HUDEP-2 (cell line): ENCODE data around the gene BRINP3.
"Not testable (repeated sequence)": the region's sequence is repeated elsewhere in the genome, so short reads cannot be mapped to it uniquely, and the experiment has no call there.

Source experiments
- DNase-seq, 76 experiments: peaks; one replicate each; lab custom pipeline; 2025; ENCODE audit not compliant: unreplicated experiment in 76 of 76; lab: John Stamatoyannopoulos, UW

The BRINP3 gene

DNA sequence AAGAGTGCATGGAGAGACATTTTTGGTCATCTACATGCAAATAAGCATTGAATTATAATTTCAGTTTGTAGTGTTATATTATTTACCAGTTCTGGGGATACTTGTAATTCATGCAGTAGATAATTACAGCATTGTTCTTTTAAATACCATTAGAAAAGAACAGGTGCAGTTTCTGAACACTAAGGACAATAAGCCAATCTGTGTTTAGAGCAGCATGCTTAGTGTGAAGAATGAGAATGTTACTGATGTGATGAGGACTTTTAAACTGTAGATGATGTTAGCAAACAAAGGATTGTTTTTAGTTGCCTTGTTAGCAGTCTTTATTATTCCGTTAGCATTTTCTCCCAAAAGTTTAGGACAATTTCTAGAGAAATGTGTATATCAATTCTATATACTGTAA lies 348.3 kb downstream of the BRINP3 start:
- DNase-seq = no peak

DNA sequence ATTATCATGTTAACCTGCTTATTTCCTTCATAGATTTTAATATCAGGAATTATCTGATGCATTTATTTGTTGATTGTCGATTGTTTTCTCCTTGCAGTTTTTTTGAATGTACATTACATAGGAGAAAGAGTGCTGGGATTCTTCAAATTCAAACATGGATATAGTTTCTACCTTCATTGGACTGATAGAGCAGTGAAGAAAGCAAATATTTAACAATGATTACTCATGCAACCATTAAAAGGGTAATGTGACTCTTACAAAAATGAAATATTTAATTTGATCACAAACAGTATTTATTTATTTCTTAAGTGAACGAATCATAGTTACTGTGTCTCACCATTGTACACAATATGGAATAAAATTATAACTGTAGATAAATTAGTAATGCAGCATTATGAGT lies 350.9 kb downstream of the BRINP3 start:
- DNase-seq = no peak

DNA sequence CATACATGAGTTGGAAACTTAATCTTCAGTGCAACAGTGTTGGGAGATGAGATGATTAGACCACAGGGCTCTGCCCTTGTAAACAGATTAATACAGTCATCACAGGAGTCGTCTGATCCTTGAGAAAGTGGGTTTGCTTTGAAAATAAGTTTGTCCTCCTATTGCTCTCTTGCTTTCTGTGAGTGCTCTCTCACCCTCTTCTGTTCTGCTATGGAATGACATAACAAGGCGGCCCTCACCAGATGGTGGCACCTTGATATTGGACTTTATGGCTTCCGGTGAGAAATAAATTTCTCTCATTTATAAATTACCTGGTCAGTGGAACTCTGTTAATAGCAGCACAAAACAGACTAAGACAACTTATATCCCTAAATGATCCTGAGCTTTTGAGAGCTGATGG lies 353.6 kb downstream of the BRINP3 start:
- peak in 4 of 76 experiments; percentile 4 to 23 (median 10) for DNase-seq

DNA sequence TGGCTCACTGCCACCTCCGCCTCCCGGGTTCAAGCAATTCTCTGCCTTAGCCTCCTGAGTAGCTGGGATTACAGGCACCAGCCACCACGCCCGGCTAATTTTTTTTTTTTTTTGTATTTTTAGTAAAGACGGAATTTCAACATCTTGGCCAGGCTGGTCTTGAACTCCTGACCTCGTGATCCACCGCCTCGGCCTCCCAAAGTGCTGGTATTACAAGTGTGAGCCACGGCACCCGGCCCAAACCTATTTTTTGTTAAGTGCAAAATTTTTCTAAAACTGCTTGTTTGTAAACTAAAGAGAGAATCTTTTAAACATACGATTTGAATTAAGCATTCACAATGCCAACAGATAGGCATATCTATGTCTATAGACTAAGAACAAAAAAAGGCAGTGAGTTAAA lies 357.1 kb downstream of the BRINP3 start:
- not testable (repeated sequence) for DNase-seq

DNA sequence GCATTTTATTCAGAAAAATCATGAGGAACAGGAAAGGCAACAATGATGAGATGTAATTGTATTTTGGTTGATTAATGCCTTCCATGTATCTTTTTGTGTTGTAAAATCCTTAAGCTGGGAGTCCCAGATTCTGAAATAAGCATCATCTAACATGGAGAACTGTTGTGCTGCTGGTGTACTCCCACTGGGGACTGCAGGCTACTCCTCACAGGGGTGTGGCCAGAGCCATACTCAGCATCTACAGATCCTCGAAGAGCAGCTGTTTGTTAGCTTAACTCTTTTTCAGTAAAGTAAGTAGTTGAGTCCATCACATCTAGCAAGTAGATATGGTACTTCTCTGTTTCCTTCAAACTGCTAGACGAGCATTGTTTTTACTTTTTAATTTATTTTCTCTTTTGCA lies 358.0 kb downstream of the BRINP3 start:
- peak in 1 of 76 experiments; percentile 3 for DNase-seq

DNA sequence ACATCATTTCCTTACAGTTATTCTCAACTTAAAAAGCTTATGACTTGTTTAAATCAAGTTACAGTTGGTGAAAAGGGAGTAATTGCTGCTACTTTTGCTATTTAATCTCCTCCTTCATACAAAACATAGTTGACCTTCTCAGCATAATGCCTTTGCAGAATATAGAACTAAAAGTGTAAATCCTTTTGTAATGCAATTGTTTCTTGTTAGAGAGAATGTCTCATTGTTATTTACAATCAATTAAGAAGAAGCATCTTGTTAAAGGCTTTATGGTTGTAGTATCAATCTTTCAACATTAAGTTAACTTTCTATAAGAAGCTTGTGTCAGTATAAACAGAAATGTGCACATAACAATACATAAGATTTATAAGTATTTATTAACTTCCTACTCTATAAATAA lies 360.7 kb downstream of the BRINP3 start:
- DNase-seq = no peak

DNA sequence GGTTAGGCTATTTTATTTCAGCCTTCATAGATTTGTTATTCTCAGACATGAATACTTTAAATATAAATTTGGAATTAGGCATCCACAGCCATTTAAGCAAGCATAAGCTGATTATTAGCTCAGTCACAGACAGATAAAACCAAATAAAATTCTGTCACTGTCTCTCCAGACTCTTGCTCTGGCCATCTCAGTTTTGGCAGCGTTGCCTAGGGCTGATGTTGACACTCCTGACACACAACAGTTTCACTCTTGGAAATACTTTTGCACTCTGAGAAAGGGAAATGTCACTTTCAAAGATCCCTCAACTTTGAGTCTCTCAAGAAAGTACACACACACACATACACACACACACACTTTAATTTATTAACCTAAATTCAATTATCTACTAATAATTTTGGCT lies 372.7 kb downstream of the BRINP3 start:
- no peak for DNase-seq

DNA sequence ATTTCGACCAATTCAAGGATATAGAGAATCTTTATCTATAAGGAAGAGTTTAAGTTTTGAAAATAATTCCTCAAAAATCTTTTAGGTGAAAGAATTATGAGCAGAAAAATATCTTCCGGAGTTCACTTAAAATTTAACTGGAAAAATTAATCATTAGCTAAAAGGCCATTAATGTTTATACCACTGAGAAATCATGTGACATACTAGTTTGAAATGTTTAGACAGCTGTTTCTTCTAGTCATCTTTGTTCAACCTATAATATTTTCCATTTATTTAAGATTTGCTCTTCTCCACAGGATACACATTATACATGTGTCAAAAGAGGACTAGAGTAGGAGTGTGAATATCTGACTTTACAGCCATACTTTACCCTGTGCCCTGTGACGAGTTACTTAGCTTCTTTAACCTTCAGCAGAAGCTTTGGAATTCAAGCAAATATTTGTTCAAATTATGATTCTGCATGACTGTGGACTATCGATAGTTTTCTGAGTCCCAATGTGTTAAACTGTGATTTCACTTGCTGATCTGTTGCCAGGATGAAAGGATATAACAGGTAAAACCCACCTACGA lies 374.8 kb downstream of the BRINP3 start:
- no peak for DNase-seq

DNA sequence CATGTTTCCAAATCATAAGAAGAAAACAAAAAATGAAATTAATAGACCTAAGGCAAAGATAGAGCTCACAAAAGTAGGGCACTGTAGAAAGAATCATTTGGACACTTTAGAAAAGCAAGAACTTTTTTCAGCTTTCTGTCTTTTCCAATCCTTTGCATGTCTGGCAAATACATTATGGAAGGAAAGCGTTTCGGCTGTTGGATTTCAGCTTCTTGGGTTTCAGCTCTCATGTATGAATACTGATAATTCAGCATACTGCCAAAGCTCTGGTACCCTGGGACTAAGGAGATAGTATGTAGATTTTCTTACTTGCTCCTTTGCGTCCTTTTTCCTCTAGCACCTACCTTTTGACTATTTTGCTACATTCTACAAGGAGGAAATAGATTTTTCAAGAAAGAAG lies 375.9 kb downstream of the BRINP3 start:
- no peak for DNase-seq

DNA sequence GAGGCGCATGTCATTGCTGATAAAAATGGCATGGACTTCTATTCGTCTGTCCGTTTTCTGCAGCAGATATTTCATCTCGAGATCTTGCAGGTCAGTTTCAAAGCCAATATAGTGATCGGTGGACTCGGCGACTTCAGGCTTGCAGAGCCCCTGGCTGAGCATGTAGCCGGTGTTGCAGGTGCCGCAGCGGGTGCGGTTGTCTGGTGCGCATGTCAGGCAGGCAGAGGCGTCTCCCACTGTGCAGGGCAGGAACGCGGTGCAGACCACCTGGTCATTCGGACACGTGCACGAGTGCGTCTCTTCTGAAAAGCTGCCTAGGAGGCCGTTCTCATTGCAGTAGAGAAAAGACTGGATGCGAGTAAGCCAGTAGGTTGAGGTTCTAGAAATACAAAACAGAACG lies 378.9 kb downstream of the BRINP3 start:
- DNase-seq = no peak

DNA sequence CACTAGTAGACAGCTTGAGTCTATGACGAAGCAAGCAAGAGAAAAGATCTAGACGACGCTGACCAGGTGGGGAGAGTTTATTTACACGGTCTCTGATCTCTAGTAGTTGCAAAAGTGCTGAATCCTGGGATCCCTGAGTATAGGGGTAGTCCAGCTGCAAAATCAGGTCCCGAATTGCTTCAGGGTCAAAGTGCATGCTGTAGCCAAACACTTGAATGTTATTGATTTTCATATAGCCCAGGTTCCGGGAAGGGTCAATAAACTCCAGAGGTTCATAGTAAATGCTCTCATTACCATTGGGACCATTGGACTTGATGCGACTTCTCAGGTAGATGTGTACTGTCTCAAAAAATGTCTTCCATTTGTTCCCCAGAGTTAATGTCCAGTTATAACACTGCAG lies 379.6 kb downstream of the BRINP3 start:
- DNase-seq = no peak

DNA sequence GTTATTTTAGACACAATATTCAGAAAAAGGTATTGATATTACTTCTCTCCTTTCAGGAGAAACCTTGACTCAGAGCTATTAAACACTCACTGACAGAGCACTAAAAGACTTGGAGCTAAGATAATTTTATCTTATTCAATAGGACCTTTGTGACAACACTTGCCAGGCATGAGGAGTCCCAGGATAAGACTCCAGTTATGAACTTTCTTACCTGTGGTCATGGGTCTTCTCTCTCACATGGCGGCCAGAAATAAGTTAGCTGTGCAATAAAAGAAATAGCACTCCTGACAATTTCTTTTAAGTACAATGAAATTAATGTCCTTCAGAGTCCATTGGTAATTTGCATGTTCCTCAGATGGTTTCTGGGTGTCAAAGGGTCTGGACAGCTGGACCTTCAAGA lies 382.1 kb downstream of the BRINP3 start:
- no peak for DNase-seq

DNA sequence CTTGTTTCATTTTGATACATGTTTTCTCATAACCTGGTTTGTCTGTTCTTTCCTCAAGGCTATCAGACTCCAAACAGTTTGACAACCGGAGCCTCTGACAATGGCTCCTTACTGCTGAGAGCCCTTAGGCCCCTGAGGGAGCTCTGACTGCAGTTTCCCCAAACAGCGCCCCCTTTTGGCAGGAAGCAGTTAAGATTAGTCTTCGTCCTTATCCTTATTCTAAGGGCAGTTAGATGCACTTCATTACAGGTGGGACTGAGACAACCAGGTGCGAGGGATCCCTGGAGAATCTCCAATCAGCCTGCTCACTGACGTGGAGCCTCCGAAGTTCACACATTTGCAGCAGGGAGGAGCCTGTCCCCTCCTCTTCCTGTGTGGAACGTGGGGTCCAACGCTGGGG lies 393.1 kb downstream of the BRINP3 start:
- DNase-seq = peak in 20 of 76 experiments; percentile 1 to 35 (median 10)

DNA sequence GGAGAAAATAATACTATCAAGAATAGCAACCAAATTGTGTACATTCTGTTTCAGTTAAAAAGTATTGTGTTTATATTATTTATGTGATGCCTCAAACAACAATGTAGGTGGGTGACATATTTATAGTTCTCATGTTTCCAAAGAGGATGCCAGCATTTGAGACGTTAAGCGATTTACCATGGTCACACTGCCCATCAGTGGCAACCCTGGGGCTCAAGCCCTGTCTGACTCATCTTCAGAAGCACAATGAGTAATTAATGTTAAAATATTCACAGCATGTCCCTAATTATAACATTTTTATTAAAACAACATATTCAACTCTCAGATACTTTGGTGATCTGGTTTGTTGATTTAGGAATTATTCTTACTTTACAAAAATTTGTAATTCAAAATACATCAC lies 409.4 kb downstream of the BRINP3 start:
- DNase-seq = no peak

DNA sequence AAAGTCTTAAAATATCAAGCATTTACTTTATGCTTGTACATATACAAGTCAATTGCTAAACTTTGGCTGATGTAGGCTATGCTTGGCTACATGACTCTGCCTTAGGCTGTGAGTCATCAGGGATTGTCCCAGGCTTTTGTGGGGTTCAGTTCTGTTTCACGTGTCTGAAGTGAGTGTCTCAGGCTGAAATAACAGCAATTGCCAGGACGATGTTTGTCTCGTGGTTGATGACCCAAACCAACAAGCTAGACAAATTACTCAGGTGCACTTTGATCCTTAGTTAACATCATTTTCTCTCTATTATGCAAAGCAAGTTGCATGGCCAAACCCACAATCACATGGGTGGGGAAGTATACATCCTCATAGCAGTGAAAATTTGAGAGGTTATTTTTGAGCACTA lies 410.1 kb downstream of the BRINP3 start:
- DNase-seq = no peak

DNA sequence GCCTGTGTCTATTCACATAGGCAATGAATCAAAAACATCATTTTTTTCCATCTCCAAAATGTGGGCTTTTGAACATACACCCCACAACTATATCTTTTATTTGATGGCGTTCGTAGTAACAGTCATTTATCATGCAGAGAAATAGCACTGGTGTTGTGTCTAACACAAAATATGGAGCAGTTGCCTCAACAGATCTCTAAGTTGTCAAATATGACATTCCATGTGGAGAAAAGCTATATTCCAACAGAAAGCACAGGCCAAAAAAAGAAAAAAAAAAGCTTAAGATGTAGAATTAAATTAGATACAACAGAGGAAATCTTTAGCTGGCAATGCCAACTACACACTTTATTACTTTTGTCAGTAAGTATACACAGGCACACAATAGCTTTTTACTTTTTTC lies 411.7 kb downstream of the BRINP3 start:
- DNase-seq = no peak

DNA sequence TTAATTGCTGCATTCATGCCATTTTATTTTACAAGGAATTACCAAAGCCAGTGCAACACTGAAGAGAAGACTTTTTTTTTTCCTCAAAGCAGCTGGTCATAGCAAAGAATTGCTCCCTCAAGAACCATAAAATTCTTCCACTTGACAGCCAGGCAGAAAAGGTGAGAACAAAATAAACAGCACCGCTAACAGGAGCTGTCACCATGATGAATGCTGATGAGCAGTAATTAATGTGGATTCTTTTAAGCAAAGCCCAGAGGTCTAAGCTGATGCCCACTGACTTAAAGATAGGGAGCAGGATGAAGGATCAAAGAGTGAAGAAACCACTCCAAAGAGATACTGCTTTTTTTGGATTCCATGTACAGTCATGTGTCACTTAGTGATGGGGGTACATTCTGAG lies 428.4 kb downstream of the BRINP3 start:
- DNase-seq = no peak
